Stimulated activated CD4-positive, alpha-beta T cell treated with anti-CD3 and anti-CD28 coated beads, TNF-alpha, amount 100 ng/mL, for 24 hours (primary cell): ENCODE data around the gene TRIO.
"Not testable (repeated sequence)": the region's sequence is repeated elsewhere in the genome, so short reads cannot be mapped to it uniquely, and the experiment has no call there.

ENCODE experiments used
- DNase-seq, 3 experiments: peaks; one replicate each; pipeline ENCODE4 v3.0.0-alpha.2; 2020; ENCODE audit warnings: low read depth in 3 of 3

The TRIO gene

GRCh38 chr5:14392552-14392951, 249.4 kb downstream of the TRIO start:
- DNase-seq, result not testable (repeated sequence)

- DNase-seq, result no peak
Measured at GRCh38 chr5:14394365-14394764, 251.2 kb downstream of the TRIO start.

- DNase-seq, result no peak
Measured at GRCh38 chr5:14395411-14395810, 252.3 kb downstream of the TRIO start.

- DNase-seq, result no peak
Measured at GRCh38 chr5:14396066-14396465, 252.9 kb downstream of the TRIO start.

GRCh38 chr5:14396737-14397136, 253.6 kb downstream of the TRIO start:
- DNase-seq, result no peak

- DNase-seq, result no peak
Measured at GRCh38 chr5:14397717-14398116, 254.6 kb downstream of the TRIO start.

- no peak for DNase-seq
Measured at GRCh38 chr5:14399054-14399692, 256.0 kb downstream of the TRIO start.

GRCh38 chr5:14400085-14400484, 256.9 kb downstream of the TRIO start:
- DNase-seq, result no peak

- DNase-seq, result no peak
Measured at GRCh38 chr5:14400611-14401010, 257.5 kb downstream of the TRIO start.

GRCh38 chr5:14401639-14402038, 258.5 kb downstream of the TRIO start:
- no peak for DNase-seq

GRCh38 chr5:14402424-14402823, 259.3 kb downstream of the TRIO start:
- no peak for DNase-seq

GRCh38 chr5:14404780-14405179, 261.6 kb downstream of the TRIO start:
- no peak for DNase-seq

GRCh38 chr5:14405267-14405666, 262.1 kb downstream of the TRIO start:
- no peak for DNase-seq

GRCh38 chr5:14405706-14406553, 262.8 kb downstream of the TRIO start:
- DNase-seq, result no peak

- no peak for DNase-seq
Measured at GRCh38 chr5:14406554-14406849, 263.4 kb downstream of the TRIO start.

- no peak for DNase-seq
Measured at GRCh38 chr5:14407051-14407450, 263.9 kb downstream of the TRIO start.

GRCh38 chr5:14407746-14408175, 264.6 kb downstream of the TRIO start:
- DNase-seq, result no peak

GRCh38 chr5:14408969-14409586, 265.9 kb downstream of the TRIO start:
- DNase-seq, result no peak

- no peak for DNase-seq
Measured at GRCh38 chr5:14410068-14410393, 266.9 kb downstream of the TRIO start.

- DNase-seq, result no peak
Measured at GRCh38 chr5:14410394-14411201, 267.5 kb downstream of the TRIO start.

GRCh38 chr5:14411216-14411615, 268.1 kb downstream of the TRIO start:
- DNase-seq, result no peak

- peak in 1 of 3 experiments; percentile 19 for DNase-seq
Measured at GRCh38 chr5:14413331-14413750, 270.2 kb downstream of the TRIO start.
